Activated CD4-positive, alpha-beta T cell treated with anti-CD3 and anti-CD28 coated beads for 48 hours (primary cell): Measurements from ENCODE around the gene COL8A1.

ENCODE experiments used
- DNase-seq: peaks from one replicate; pipeline ENCODE4 v3.0.0-alpha.2; 2020

The COL8A1 gene

GRCh38 chr3:99765042-99765942, 126.9 kb downstream of the COL8A1 start:
- no peak for DNase-seq

DNA sequence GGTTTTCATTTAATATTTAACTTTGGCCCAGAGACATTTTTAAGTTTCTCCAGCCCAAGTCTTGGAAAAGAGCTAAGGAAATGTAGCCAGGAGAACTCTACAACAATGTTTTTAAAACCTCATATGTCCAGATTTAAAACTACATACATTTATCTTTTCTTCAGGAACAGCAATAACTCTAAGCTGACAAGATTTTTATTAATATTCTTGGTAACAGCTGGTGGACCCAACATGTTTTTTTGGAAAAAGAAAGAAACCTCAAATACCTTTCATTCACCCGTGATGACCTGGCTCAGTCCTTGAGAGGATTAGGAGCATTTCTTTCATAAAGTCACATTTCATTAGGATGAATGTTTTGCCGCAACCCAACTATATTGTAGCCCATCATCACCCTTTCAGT, 128.9 kb downstream of the COL8A1 start:
- no peak for DNase-seq

- no peak for DNase-seq
Observed at GRCh38 chr3:99768126-99768525, 129.7 kb downstream of the COL8A1 start.

DNA sequence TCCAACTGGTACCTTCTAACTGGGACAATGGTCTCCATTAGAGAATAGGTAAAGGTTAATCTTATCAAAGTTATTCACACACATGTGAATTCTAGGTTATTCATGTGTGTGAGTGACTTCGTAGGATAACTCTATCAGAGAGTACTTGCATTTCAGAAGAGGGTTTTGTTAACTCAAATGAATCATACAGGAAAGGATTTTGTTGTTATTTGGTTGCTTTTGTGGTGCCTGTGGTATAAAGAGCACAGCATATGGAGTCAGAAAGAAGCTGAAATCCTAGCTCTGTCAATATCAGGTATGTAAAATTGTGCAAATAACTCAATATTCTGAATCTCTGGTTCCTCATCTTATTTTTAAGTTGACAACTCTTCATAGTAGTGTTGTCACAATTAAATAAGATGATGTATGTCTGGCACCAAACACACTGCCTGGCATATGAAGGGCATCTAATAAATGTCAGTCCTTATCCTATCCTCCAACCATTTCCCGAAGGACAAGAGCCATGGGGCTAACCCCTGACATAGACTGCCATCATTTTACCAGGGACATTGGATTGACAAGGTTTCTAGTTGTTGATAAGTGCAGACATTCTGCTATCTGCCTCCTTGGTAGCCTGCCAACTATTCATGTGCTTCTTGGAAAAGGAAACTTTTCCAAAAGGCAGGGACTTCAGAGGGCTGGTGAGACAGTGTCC, 130.6 kb downstream of the COL8A1 start:
- DNase-seq: no peak

GRCh38 chr3:99772171-99772570, 133.8 kb downstream of the COL8A1 start:
- no peak for DNase-seq

- no peak for DNase-seq
Observed at GRCh38 chr3:99772671-99773070, 134.3 kb downstream of the COL8A1 start.

- peak; percentile 9 for DNase-seq
Observed at GRCh38 chr3:99774467-99774866, 136.1 kb downstream of the COL8A1 start.

GRCh38 chr3:99776516-99777209, 138.3 kb downstream of the COL8A1 start:
- DNase-seq: no peak

- DNase-seq: no peak
Observed at GRCh38 chr3:99777210-99777549, 138.8 kb downstream of the COL8A1 start.

DNA sequence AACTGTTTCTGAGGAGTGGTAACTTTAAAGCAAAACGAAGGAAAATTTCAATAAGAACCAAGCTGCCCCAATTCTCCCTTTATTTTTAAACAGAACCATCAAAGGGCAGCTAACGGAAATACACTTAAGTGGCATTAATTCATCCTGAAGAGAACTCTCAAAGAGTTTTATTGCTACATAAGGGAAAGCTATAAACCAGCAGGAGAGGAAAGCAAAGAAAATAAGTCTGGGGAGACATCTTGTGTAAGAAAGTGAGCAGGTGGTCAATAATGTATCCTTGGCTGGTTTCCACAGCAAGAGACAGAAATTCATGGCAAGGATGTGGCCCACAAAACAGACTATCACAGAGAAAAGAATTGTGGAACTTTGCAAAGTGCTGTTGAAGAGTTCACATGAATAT, 139.3 kb downstream of the COL8A1 start:
- no peak for DNase-seq

DNA sequence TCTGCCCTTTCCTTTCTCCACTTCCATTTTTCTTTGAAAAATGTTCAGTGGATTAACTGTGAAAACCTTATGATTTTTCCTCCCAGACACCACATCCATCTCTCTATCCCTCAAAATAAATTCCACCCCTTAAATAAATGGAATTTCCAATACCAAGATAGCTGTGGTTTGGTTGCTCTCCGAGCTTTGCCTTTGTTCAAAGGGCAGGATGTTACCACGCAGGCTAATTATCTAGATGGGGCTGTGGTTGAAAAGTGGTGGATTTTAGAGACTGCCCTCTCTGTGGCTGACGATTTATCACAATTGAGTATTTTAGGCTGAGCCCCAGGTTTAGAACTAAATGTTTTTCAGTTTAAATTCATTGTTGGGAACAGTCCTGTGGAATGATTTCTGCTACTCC, 142.4 kb downstream of the COL8A1 start:
- no peak for DNase-seq

GRCh38 chr3:99781761-99782160, 143.4 kb downstream of the COL8A1 start:
- no peak for DNase-seq

DNA sequence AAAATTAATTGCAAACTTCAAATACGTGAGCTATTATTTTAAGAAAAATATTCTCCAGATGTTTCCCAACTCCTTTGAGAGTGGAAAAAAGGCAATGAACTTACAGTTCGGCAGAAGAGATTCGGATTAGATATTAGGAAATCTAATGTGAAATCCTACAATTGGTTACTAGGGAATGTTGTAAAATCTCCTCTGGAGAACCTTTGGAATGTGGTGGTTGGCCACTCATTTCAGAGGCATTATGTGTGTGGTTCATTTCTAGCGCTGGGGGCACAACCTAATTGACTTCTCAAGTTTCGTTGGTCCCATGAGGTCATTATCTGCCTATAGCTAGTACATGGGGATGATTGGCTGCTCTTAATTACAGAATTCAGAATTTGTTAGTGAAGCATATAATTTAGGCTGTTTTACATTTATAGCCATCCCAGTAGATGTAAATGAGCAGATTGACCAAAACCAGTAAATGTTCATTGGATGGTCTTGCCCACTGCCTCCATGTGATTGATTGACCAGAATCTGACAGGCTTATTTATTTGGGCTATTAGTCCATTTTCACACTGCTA, 144.7 kb downstream of the COL8A1 start:
- no peak for DNase-seq

- DNase-seq: peak; percentile 12
Observed at GRCh38 chr3:99789011-99789721, 150.8 kb downstream of the COL8A1 start.

GRCh38 chr3:99794485-99794884, 156.1 kb downstream of the COL8A1 start:
- no peak for DNase-seq

GRCh38 chr3:99795573-99795972, 157.2 kb downstream of the COL8A1 start:
- no peak for DNase-seq

DNA sequence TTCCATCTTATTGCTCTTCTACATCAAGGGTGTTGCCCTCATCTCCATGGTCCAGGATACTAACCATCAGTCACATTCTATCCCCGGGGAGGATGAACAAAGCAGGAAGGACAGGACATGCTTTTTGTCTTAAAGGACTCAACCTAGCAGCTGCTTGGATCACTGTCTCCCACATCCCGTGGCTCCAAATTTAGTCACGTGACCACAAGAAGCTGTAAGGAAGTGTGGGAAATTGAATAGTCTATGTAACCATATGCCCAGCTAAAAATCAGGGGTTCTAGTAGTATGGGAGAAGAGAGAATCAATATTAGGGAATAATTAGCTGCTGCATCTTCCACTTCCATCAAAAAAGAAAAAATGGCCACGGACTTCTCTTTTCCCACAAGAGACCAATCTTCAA, 161.0 kb downstream of the COL8A1 start:
- DNase-seq: no peak

DNA sequence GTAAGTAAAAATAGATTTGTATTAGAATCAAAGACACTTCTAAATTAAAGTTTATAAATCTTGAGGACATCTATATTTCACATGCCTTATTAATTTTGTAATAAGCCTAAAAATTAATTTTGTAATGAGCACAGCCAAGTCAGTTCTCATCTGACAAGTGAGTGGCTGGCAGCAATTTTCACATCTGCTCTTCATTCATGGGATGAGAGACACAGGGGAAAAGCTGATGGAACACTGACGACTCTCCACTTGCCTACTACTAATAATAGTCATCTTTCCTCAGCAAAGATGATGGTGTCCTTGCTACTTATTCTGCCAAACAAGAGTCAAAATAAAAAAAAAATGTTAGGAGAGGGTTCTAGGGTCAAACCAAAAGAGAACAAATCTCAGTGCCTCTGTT, 164.9 kb downstream of the COL8A1 start:
- no peak for DNase-seq

GRCh38 chr3:99805160-99805559, 166.8 kb downstream of the COL8A1 start:
- DNase-seq: no peak

GRCh38 chr3:99808163-99808794, 169.9 kb downstream of the COL8A1 start:
- DNase-seq: peak; percentile 38

DNA sequence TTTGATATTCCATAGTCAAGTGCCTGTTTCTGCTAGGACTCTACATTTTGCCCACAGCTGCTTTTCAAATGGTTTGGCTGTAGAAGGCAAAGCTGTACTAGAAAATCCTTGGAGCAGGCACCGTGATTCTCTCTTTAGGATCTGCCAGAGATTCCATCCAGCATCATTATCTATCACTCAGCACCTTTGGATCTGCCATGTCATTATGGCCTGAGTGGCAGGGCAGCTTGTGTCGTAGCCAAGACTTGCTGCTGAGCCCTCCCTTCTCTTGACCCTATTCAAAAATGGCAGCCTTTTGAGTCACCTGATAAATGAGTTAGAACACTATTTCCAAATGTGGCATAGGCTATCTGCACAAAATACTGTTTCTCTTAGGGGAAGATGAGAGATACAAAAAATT, 171.2 kb downstream of the COL8A1 start:
- no peak for DNase-seq

- no peak for DNase-seq
Observed at GRCh38 chr3:99810403-99810802, 172.0 kb downstream of the COL8A1 start.
